Measurements from ENCODE around the gene CFAP54. TPM values are rescaled to one million over a fixed set of nuclear protein-coding genes. Genes with fewer than 3 reads are reported as not detected.

Gene CFAP54
- total RNA-seq, 6 experiments from 2014 or later = 0.40 to 0.66 (median 0.56) TPM

- Mint-ChIP-seq H3K4me3 (peak overlapping the region; percentile 44), H3K9me3 (peaks cover 5% of the 10 kb centered on the region; the same call in 1 of the 2 replicates), H3K27me3 (ENCODE audit: insufficient read depth) (no peaks in the 10 kb centered on the region; the same call in 1 of the 2 replicates), H3K4me1 (ENCODE audit: low read depth) (peaks cover 37% of the 10 kb centered on the region), H3K27ac (peak overlapping the region; percentile 29), H3K36me3 (ENCODE audit: low read depth) (peaks cover 12% of the 10 kb centered on the region)
- peak; percentile 6 for DNase-seq
- TF ChIP-seq CTCF (IDR thresholded peaks at IDR 0.05) = no peak
Measured at GRCh38 chr12:96466939-96467751, 22.2 kb upstream of the CFAP54 start.

- H3K4me3 Mint-ChIP-seq = peak overlapping the region; percentile 23
- H3K27me3 Mint-ChIP-seq (ENCODE audit: insufficient read depth) = no peaks in the 10 kb centered on the region; the same call in 1 of the 2 replicates
- no peak for TF ChIP-seq CTCF (IDR thresholded peaks at IDR 0.05)
- peaks cover 5% of the 10 kb centered on the region; the same call in 1 of the 2 replicates for H3K9me3 Mint-ChIP-seq
- DNase-seq = peak; percentile 68
- peaks cover 55% of the 10 kb centered on the region for H3K4me1 Mint-ChIP-seq (ENCODE audit: low read depth)
- peak overlapping the region; percentile 93 for H3K27ac Mint-ChIP-seq
- peaks cover 12% of the 10 kb centered on the region for H3K36me3 Mint-ChIP-seq (ENCODE audit: low read depth)
Measured at GRCh38 chr12:96471368-96472050, 17.9 kb upstream of the CFAP54 start.

GRCh38 chr12:96472384-96472783 lies 17.0 kb upstream of the CFAP54 start:
- Mint-ChIP-seq H3K27ac (peak overlapping the region; percentile 93), H3K4me1 (ENCODE audit: low read depth) (peaks cover 46% of the 10 kb centered on the region), H3K4me3 (no peak overlapping the region), H3K36me3 (ENCODE audit: low read depth) (peaks cover 12% of the 10 kb centered on the region), H3K27me3 (ENCODE audit: insufficient read depth) (no peaks in the 10 kb centered on the region; the same call in 1 of the 2 replicates), H3K9me3 (peaks cover 5% of the 10 kb centered on the region; the same call in 1 of the 2 replicates)
- TF ChIP-seq CTCF (IDR thresholded peaks at IDR 0.05) = no peak
- no peak for DNase-seq

GRCh38 chr12:96473394-96474093 lies 15.8 kb upstream of the CFAP54 start:
- Mint-ChIP-seq H3K36me3 (ENCODE audit: low read depth) (peaks cover 12% of the 10 kb centered on the region), H3K27ac (no peak overlapping the region), H3K4me1 (ENCODE audit: low read depth) (peaks cover 42% of the 10 kb centered on the region), H3K27me3 (ENCODE audit: insufficient read depth) (no peaks in the 10 kb centered on the region; the same call in 1 of the 2 replicates), H3K4me3 (no peak overlapping the region), H3K9me3 (peaks cover 5% of the 10 kb centered on the region; the same call in 1 of the 2 replicates)
- no peak for TF ChIP-seq CTCF (IDR thresholded peaks at IDR 0.05)
- no peak for DNase-seq

GRCh38 chr12:96474206-96474605 lies 15.2 kb upstream of the CFAP54 start:
- no peak for DNase-seq
- H3K27me3 Mint-ChIP-seq (ENCODE audit: insufficient read depth) = no peaks in the 10 kb centered on the region; the same call in 1 of the 2 replicates

More at GRCh38 chr12:96474206-96474605, 15.2 kb upstream of the CFAP54 start:
- peaks cover 5% of the 10 kb centered on the region; the same call in 1 of the 2 replicates for H3K9me3 Mint-ChIP-seq
- H3K36me3 Mint-ChIP-seq (ENCODE audit: low read depth) = peaks cover 8% of the 10 kb centered on the region
- H3K27ac Mint-ChIP-seq = no peak overlapping the region
- TF ChIP-seq CTCF (IDR thresholded peaks at IDR 0.05) = no peak
- H3K4me1 Mint-ChIP-seq (ENCODE audit: low read depth) = peaks cover 42% of the 10 kb centered on the region
- no peak overlapping the region for H3K4me3 Mint-ChIP-seq
